K562 (cell line): ENCODE data around the gene ARHGAP42. TPM values are rescaled to one million over a fixed set of nuclear protein-coding genes. Genes with fewer than 3 reads are reported as not detected.

Experiments used
- ATAC-seq: fragments of 200-7000 bp; cut with Tn5 transposase; 3 replicates; pipeline ENCODE4 v1.9.1; 2020; ENCODE audit warnings: moderate library complexity
- BruUV-seq: library from RNA; stranded (reverse); fragments of 400-500 nt; replicated peaks from 2 replicates; lab custom pipeline; 2021; lab: Mats Ljungman, UMichigan
- CTCF ChIA-PET: fragments of 300-600 bp; formaldehyde crosslinking; extraction: SDS; loops from one replicate; lab custom pipeline; 2021; ENCODE audit warnings: low intra/inter-chr PET ratio; lab: Yijun Ruan, JAX
- POLR2A ChIA-PET: fragments of 300-600, 350-650 bp; sonication (Branson Sonifier 250); formaldehyde crosslinking; extraction: SDS; loops from one replicate; lab custom pipeline; 2021; ENCODE audit warnings: antibody characterized with exemption, inconsistent platforms; lab: Yijun Ruan, JAX
- DNase-seq, 4 experiments: peaks; one replicate each; pipeline versions ENCODE4 v3.0.0 to v3.0.0-alpha.2; 2011 to 2018; ENCODE audit warnings: low spot score in 3 of 4, mixed read lengths in 3 of 4; ENCODE audit errors: extremely low read depth in 1 of 4
- FAIRE-seq: peaks from 2 replicates; lab custom pipeline; 2011; peaks lifted over from hg19 to GRCh38; lab: Jason Lieb, UNC
- H2AFZ ChIP-seq: 2 replicates; pipeline ENCODE4 v1.6.0; 2011; ENCODE audit warnings: low read depth, low read length, control low read depth, inconsistent platforms
- H3K27ac ChIP-seq: fragments of 200-600 bp; 3 replicates; pipeline ENCODE4 v1.8.0; 2011; ENCODE audit warnings: low read depth, mild to moderate bottlenecking, control low read depth, inconsistent platforms, low read length, moderate library complexity, mixed read lengths; ENCODE audit errors: extremely low read depth
- H3K27me3 ChIP-seq, 2 experiments: fragments of 300-600 bp in 1 of 2; 2 replicates in 1 of 2; 3 replicates in 1 of 2; pipeline versions ENCODE4 v1.6.0 to v1.8.0; 2011; ENCODE audit warnings: inconsistent platforms in 2 of 2, low read length in 2 of 2, mild to moderate bottlenecking in 1 of 2, mixed read lengths in 1 of 2, moderate library complexity in 1 of 2; ENCODE audit not compliant: control insufficient read depth in 2 of 2, insufficient read depth in 2 of 2
- H3K36me3 ChIP-seq: fragments of 300-600 bp; 3 replicates; pipeline ENCODE4 v1.8.0; 2011; ENCODE audit warnings: mild to moderate bottlenecking, low read length, inconsistent platforms; ENCODE audit not compliant: control insufficient read depth, insufficient read depth
- H3K4me1 ChIP-seq, 2 experiments: fragments of 200-600 bp in 1 of 2; replicated peaks in 1 of 2; 2 replicates in 1 of 2; 3 replicates in 1 of 2; pipeline versions ENCODE4 v1.5.1 to v1.8.0; 2011; ENCODE audit warnings: inconsistent platforms in 2 of 2, low read length in 2 of 2, mild to moderate bottlenecking in 1 of 2, mixed read lengths in 1 of 2, moderate library complexity in 1 of 2; ENCODE audit not compliant: control insufficient read depth in 2 of 2, insufficient read depth in 2 of 2
- H3K4me2 ChIP-seq: 2 replicates; pipeline ENCODE4 v1.6.1; 2011; ENCODE audit warnings: low read length, control low read depth, inconsistent platforms, mixed read lengths; ENCODE audit not compliant: insufficient read depth
- H3K4me3 ChIP-seq: fragments of 200-600 bp; sonication (generic), shearing (Covaris generic); 2 replicates; pipeline ENCODE4 v1.5.1; 2016; ENCODE audit warnings: control low read depth, inconsistent platforms
- H3K79me2 ChIP-seq: fragments of 200-600 bp; 3 replicates; pipeline ENCODE4 v1.8.0; 2011; ENCODE audit warnings: low read length, inconsistent platforms; ENCODE audit not compliant: control insufficient read depth, insufficient read depth
- H3K9ac ChIP-seq, 2 experiments: 2 replicates each; pipeline versions ENCODE4 v1.6.0 to v1.6.1; 2011; ENCODE audit warnings: low read depth in 2 of 2, low read length in 2 of 2, control low read depth in 1 of 2, inconsistent platforms in 1 of 2, mild to moderate bottlenecking in 1 of 2, mixed read lengths in 1 of 2; ENCODE audit not compliant: insufficient read depth in 1 of 2
- H3K9me1 ChIP-seq: one replicate; pipeline ENCODE4 v1.6.0; 2011; ENCODE audit warnings: inconsistent platforms, mild to moderate bottlenecking, low read length, moderate library complexity; ENCODE audit not compliant: control insufficient read depth, insufficient read depth
- H3K9me3 ChIP-seq: replicated peaks from 2 replicates; pipeline ENCODE4 v1.5.1; 2011; ENCODE audit warnings: low read depth, low read length, inconsistent platforms; ENCODE audit not compliant: control insufficient read depth, insufficient read depth
- H4K20me1 ChIP-seq: replicated peaks from 2 replicates; pipeline ENCODE4 v1.6.1; 2011; ENCODE audit warnings: low read length, inconsistent platforms, mixed read lengths; ENCODE audit not compliant: control insufficient read depth, insufficient read depth
- ZNF766 ChIP-seq: fragments of 200-800 bp; sonication (Bioruptor generic); conservative IDR thresholded peaks from 2 replicates; pipeline ENCODE4 v1.6.1; 2016; ENCODE audit warnings: missing genetic modification characterization, missing compliant biosample characterization
- WGBS: fragments of 100-300 bp; shearing (Covaris generic); methylation state at CpG from one replicate; pipeline ENCODE4 v1.1.6; 2016; ENCODE audit warnings: low coverage, mixed read lengths; ENCODE audit not compliant: insufficient coverage; ENCODE audit errors: missing lambda C conversion rate; 5-methylcytosine and 5-hydroxymethylcytosine counted together
- in situ Hi-C: fragments of 300-500 bp; cut with MboI; formaldehyde crosslinking; loops from 4 replicates; pipeline ENCODE4 v1.15.0; 2018; ENCODE audit warnings: inconsistent platforms, mixed read lengths
- intact Hi-C: fragments of 100-400 bp; cut with micrococcal nuclease; formaldehyde crosslinking; loops from 2 replicates; pipeline ENCODE4 v1.14.2; 2022
- polyA plus RNA-seq, 8 experiments: library from polyadenylated mRNA; depleted of rRNA in 4 of 8; stranded (reverse) in 5 of 8; unstranded in 3 of 8; fragments of >200 nt; fragmentation: Nextera tagmentation in 2 of 8; fragmentation: Illumina TruSeq in 1 of 8; extraction: Ambion mirVana in 2 of 8; extraction: Trizol in 1 of 8; gene quantifications; 2 replicates each; pipeline versions ENCODE4 v1.2.1 to v1.2.3, GENCODE V29; 2011 to 2014; ENCODE audit warnings: inconsistent platforms in 1 of 8, missing spikeins in 1 of 8
- total RNA-seq, 7 experiments: library from RNA; depleted of rRNA in 6 of 7; stranded (reverse); fragments of >200 nt in 6 of 7; fragmentation: Illumina TruSeq in 2 of 7; extraction: Trizol in 2 of 7; gene quantifications; 2 replicates each; pipeline versions ENCODE4 v1.2.1 to v1.2.3, GENCODE V29; 2011 to 2021; ENCODE audit warnings: low replicate concordance in 1 of 7
- TF ChIP-seq, protein P1 (sequence below): sonication (generic); IDR thresholded peaks from 2 replicates; pipeline ENCODE4 v1.6.1; 2016
- TF ChIP-seq, protein P2 (sequence below): fragments of 250-450 bp; sonication (Bioruptor Pico); IDR thresholded peaks from 2 replicates; pipeline ENCODE4 v1.5.0; 2020; ENCODE audit warnings: mild to moderate bottlenecking, borderline replicate concordance

The ARHGAP42 gene
- total and polyA plus RNA-seq, 9 of the 15 experiments (the other 6 are each of a cell fraction or from before 2014, with no cell fraction given), result 0.95 to 6.1 (median 2.4) TPM

DNA sequence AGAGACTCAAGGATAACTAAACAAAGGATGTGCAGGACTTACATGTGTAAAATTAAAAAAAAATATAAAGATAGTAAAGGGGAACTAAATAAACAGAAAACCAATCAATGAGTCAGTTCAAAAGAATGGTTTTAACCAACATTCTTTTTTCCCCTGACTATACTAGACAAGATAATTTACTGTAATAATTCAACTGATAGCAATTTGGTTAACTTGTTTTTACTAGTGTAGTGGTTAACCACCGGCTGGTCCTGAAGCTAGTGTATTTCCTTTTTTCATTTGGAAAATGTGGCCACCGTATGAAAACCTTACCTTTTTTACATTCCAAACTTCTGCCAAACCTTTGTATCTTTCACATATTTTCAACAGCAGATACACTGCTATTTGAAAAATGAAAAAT lies 123.1 kb downstream of the ARHGAP42 start:
- ChIA-PET CTCF (no interaction called here), POLR2A (interaction anchor here (0.6 to 0.7 kb wide), 2 partner anchors 18 to 628 kb away, joined by 3 read pairs; no protein-coding TSS in a partner anchor)
- FAIRE-seq (no peak), DNase-seq (no peak), ATAC-seq (no peak)
- Histone ChIP-seq H3K27ac (no peak overlapping the region), H3K79me2 (no peaks in the 10 kb centered on the region), H3K9me1 (no peaks in the 10 kb centered on the region), H3K27me3 (no peaks in the 10 kb centered on the region), H3K9ac (no peak overlapping the region), H3K4me3 (no peak overlapping the region), H3K4me1 (peaks cover 4 to 5% of the 10 kb centered on the region in 2 experiments; a peak in 2 of 5 replicates), H2AFZ (no peak overlapping the region), H3K4me2 (no peak overlapping the region), H4K20me1 (no peaks in the 10 kb centered on the region), H3K36me3 (no peaks in the 10 kb centered on the region), H3K9me3 (no peaks in the 10 kb centered on the region)
- no TSS peak for BruUV-seq
- no peak for TF ChIP-seq ZNF766
- TF ChIP-seq, protein P1, sequence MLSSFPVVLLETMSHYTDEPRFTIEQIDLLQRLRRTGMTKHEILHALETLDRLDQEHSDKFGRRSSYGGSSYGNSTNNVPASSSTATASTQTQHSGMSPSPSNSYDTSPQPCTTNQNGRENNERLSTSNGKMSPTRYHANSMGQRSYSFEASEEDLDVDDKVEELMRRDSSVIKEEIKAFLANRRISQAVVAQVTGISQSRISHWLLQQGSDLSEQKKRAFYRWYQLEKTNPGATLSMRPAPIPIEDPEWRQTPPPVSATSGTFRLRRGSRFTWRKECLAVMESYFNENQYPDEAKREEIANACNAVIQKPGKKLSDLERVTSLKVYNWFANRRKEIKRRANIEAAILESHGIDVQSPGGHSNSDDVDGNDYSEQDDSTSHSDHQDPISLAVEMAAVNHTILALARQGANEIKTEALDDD, result peak; percentile 80
- TF ChIP-seq, protein P2, sequence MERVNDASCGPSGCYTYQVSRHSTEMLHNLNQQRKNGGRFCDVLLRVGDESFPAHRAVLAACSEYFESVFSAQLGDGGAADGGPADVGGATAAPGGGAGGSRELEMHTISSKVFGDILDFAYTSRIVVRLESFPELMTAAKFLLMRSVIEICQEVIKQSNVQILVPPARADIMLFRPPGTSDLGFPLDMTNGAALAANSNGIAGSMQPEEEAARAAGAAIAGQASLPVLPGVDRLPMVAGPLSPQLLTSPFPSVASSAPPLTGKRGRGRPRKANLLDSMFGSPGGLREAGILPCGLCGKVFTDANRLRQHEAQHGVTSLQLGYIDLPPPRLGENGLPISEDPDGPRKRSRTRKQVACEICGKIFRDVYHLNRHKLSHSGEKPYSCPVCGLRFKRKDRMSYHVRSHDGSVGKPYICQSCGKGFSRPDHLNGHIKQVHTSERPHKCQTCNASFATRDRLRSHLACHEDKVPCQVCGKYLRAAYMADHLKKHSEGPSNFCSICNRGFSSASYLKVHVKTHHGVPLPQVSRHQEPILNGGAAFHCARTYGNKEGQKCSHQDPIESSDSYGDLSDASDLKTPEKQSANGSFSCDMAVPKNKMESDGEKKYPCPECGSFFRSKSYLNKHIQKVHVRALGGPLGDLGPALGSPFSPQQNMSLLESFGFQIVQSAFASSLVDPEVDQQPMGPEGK, result no peak
- WGBS, result 32% methylated on average over 2 of the region's 2 CpGs
- intact Hi-C loops (no loop called here), in situ Hi-C loops (no loop called here)
